ENCODE measurements around the gene BMAL2.

Gene BMAL2

DNA sequence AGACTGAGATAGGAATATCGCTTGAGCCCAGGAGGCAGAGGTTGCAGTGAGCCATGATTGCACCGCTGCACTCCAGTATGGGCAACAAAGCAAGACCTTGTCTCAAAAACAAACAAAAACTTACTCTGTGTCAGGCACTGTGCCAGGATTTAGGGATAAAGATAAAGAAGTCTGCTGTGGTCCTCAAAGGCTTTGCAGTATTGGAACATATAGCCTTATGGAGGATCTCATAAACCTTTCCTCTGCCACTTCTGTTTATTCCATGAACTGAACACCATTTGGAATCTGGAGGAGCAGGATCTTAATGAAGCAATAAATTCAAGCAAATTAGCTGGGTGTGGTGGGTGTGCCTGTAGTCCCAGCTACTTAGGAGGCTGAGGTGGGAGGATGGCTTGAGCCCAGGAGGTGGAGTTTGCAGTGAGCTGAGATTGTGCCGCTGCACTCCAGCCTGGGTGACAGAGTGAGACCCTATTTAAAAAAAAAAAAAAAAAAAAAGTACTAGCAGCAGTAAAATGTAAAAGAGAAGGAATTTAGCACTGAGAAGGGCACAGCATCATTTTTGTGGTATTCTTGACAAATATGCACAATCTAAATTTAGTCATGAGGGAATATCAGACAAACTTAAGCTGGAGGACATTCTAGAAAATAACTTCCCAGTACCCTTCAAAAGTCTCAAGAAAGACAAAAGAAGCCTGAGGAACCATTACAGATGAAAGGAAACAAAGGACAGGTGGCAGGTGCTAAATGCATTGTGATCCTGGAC lies 27.1 kb downstream of the BMAL2 start:
- no peak for DNase-seq

DNA sequence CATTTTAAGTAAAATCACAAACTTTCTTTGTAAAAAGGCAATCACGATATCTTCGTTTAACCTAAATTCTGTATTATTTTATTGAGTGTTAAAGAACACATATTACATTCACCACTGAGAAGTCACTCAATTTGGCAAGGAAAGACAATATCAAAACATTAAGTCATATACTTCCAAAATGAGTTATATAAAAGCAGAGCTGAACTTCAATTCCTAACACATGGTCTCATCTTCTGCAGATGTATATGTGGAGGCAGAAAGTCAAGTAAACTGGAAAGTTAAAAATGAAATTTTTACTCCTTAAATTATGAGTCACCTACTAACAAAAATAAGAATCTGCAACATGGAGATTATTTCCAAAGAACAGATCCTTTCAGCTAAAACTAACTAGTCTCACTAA lies 28.7 kb downstream of the BMAL2 start:
- DNase-seq = no peak

DNA sequence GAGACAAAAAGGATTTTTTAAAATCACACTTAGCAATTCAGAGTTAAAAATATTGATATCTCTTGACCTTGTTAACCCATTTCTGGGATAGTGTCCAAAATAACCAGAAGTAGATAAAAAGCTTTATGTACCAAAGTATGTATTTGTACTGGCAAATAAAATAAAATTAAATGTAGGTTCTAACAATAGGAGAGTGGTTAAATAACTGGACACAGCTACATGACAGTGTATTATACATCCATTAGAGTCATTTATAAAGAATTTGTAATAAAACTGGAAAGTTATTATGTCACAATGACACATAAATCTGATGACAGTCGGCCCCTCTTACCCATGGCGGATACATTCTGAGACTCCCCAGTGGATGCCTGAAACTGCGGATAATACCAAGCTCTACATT lies 34.0 kb downstream of the BMAL2 start:
- DNase-seq = no peak

DNA sequence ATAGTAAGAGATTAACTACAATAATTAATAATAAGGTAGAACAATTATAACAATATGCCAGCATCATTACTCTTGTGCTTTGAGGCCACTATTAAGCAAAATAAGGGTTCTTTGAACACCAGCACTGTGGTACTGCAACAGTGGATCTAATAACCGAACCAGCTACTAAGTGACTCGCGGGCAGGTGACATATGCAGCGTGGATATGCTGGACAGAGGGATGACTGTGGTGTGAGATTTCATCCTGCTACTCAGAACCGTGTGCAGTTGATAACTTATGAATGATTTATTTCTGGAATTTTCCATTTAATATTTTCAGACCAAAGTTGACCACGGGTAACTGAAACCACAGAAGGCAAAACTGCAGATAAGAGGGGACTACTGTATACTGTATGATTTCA lies 34.4 kb downstream of the BMAL2 start:
- DNase-seq = no peak

DNA sequence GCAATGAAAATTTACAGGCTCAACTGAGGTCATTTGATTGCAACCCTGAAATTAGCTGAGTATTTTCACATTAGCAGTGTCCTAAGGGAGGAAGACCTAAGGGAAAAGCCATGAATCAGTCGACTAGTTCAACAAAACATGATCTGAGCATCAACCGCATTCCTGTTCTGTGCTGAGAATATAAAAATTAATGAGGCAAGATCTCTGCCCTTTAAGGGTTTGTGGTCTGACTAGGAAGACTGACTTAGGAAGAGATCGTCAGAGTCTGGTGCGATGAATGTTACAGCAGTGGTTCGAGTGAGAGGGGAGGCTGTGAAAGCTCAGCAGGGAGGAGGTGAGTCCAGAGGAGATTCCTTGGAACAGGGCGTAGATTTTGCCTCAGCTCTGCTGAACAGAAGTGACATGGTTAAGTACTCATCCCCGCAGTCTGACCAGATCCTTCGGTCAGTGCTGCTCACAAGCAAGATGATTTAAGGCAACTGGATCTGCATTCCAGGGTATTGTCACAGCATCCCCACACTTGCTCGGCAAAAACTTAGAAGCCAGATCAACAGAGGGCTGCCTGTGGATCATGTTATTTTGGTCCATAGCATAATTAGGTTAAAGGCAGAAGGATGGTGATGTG lies 49.6 kb downstream of the BMAL2 start:
- DNase-seq = no peak
